Measurements from ENCODE around the gene GCKR. TPM values are rescaled to one million over a fixed set of nuclear protein-coding genes. Genes with fewer than 3 reads are reported as not detected.
A peak's percentile ranks its signal among the peaks of the same experiment; 100 is the strongest.

GCKR gene
- total and polyA plus RNA-seq, 2 of the 13 experiments (the other 11 are each of a cell fraction or from before 2014, with no cell fraction given): 15.2 to 48.3 TPM

DNA sequence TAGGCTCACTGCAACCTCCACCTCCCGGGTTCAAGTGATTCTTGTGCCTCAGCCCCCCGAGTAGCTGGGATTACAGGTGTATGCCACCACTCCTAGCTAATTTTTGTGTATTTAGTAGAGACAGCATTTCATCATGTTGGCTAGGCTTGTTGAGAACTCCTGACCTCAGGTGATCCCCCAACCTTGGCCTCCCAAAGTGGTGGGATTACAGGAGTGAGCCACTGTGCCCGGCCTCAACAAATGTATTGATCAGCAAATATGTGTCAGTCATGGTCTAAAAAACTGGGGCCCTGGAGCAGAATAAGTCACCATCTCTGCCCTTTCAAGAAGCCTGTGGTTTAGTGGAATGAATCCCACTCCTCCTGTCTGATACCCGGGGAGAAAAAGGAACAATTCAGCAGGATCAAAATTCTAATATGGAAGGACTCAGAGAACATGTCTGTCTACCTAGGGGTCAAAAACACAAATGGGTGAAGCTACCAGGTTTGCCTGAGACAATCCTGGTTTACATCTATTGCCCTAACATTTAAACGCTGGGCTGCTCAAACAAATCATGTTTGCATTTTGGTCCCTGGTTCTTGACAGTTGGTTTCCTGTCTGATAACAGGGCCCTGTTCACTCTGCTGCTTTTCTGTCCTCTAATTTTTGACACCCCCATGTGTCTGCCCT lies 21.6 kb downstream of the GCKR start (continued):
- TF ChIP-seq ETV5 (CRISPR knock-in tag; IDR thresholded peaks at IDR 0.05; ENCODE audit: borderline replicate concordance) (peak; percentile 80), ZFP41 (CRISPR knock-in tag; IDR thresholded peaks at IDR 0.05; ENCODE audit: borderline replicate concordance) (no peak), SOX5 (CRISPR knock-in tag; IDR thresholded peaks at IDR 0.05; ENCODE audit: borderline replicate concordance) (no peak), ZNF124 (CRISPR knock-in tag; IDR thresholded peaks at IDR 0.05) (no peak), RFXAP (CRISPR knock-in tag; IDR thresholded peaks at IDR 0.05; ENCODE audit: borderline replicate concordance) (no peak), MATR3 (CRISPR knock-in tag; IDR thresholded peaks at IDR 0.05) (no peak), ZNF558 (CRISPR knock-in tag; IDR thresholded peaks at IDR 0.05; ENCODE audit: borderline replicate concordance) (no peak), SALL1 (CRISPR knock-in tag; IDR thresholded peaks at IDR 0.05) (peak; percentile 75; the same call in 1 of the 2 replicates), CBX5 (CRISPR knock-in tag; IDR thresholded peaks at IDR 0.05; ENCODE audit: borderline replicate concordance) (no peak), MEF2D (CRISPR knock-in tag; IDR thresholded peaks at IDR 0.05) (no peak; the same call in 1 of the 2 replicates), ZNF354B (CRISPR knock-in tag; IDR thresholded peaks at IDR 0.05) (no peak), ZFP36 (IDR thresholded peaks at IDR 0.05; ENCODE audit: borderline replicate concordance, low read depth, low read length, partially characterized antibody) (no peak), RAD51 (IDR thresholded peaks at IDR 0.05; ENCODE audit: borderline replicate concordance) (no peak), ZSCAN29 (CRISPR knock-in tag; conservative IDR thresholded peaks at IDR 0.05) (no peak)
- TF ChIP-seq, protein P1, sequence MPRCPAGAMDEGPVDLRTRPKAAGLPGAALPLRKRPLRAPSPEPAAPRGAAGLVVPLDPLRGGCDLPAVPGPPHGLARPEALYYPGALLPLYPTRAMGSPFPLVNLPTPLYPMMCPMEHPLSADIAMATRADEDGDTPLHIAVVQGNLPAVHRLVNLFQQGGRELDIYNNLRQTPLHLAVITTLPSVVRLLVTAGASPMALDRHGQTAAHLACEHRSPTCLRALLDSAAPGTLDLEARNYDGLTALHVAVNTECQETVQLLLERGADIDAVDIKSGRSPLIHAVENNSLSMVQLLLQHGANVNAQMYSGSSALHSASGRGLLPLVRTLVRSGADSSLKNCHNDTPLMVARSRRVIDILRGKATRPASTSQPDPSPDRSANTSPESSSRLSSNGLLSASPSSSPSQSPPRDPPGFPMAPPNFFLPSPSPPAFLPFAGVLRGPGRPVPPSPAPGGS (CRISPR knock-in tag; IDR thresholded peaks at IDR 0.05): no peak
- TF ChIP-seq, protein P2, sequence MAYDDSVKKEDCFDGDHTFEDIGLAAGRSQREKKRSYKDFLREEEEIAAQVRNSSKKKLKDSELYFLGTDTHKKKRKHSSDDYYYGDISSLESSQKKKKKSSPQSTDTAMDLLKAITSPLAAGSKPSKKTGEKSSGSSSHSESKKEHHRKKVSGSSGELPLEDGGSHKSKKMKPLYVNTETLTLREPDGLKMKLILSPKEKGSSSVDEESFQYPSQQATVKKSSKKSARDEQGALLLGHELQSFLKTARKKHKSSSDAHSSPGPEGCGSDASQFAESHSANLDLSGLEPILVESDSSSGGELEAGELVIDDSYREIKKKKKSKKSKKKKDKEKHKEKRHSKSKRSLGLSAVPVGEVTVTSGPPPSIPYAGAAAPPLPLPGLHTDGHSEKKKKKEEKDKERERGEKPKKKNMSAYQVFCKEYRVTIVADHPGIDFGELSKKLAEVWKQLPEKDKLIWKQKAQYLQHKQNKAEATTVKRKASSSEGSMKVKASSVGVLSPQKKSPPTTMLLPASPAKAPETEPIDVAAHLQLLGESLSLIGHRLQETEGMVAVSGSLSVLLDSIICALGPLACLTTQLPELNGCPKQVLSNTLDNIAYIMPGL (CRISPR knock-in tag; IDR thresholded peaks at IDR 0.05; ENCODE audit: borderline replicate concordance in 1 of 2, low read depth in 1 of 2): no peak
- TF ChIP-seq, protein P3, sequence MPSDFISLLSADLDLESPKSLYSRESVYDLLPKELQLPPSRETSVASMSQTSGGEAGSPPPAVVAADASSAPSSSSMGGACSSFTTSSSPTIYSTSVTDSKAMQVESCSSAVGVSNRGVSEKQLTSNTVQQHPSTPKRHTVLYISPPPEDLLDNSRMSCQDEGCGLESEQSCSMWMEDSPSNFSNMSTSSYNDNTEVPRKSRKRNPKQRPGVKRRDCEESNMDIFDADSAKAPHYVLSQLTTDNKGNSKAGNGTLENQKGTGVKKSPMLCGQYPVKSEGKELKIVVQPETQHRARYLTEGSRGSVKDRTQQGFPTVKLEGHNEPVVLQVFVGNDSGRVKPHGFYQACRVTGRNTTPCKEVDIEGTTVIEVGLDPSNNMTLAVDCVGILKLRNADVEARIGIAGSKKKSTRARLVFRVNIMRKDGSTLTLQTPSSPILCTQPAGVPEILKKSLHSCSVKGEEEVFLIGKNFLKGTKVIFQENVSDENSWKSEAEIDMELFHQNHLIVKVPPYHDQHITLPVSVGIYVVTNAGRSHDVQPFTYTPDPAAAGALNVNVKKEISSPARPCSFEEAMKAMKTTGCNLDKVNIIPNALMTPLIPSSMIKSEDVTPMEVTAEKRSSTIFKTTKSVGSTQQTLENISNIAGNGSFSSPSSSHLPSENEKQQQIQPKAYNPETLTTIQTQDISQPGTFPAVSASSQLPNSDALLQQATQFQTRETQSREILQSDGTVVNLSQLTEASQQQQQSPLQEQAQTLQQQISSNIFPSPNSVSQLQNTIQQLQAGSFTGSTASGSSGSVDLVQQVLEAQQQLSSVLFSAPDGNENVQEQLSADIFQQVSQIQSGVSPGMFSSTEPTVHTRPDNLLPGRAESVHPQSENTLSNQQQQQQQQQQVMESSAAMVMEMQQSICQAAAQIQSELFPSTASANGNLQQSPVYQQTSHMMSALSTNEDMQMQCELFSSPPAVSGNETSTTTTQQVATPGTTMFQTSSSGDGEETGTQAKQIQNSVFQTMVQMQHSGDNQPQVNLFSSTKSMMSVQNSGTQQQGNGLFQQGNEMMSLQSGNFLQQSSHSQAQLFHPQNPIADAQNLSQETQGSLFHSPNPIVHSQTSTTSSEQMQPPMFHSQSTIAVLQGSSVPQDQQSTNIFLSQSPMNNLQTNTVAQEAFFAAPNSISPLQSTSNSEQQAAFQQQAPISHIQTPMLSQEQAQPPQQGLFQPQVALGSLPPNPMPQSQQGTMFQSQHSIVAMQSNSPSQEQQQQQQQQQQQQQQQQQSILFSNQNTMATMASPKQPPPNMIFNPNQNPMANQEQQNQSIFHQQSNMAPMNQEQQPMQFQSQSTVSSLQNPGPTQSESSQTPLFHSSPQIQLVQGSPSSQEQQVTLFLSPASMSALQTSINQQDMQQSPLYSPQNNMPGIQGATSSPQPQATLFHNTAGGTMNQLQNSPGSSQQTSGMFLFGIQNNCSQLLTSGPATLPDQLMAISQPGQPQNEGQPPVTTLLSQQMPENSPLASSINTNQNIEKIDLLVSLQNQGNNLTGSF (CRISPR knock-in tag; IDR thresholded peaks at IDR 0.05): no peak

All from HepG2 (cell line).